ENCODE measurements around the gene CST3. TPM values are rescaled to one million over a fixed set of nuclear protein-coding genes. Genes with fewer than 3 reads are reported as not detected.
"Not testable (repeated sequence)": the region's sequence is repeated elsewhere in the genome, so short reads cannot be mapped to it uniquely, and the experiment has no call there.

Gene CST3
- total RNA-seq, 1 donor from 2014 or later, result 2.5 TPM

- intact Hi-C loops (cut with micrococcal nuclease), result no loop called here
Measured at GRCh38 chr20:23628402-23629016, 9.2 kb downstream of the CST3 start.

- intact Hi-C loops (cut with micrococcal nuclease), result no loop called here
Measured at GRCh38 chr20:23627501-23627900, 10.3 kb downstream of the CST3 start.

- intact Hi-C loops (cut with micrococcal nuclease), result no loop called here
Measured at GRCh38 chr20:23626040-23626620, 11.6 kb downstream of the CST3 start.

- intact Hi-C loops (cut with micrococcal nuclease), result no loop called here
Measured at GRCh38 chr20:23625236-23625964, 12.4 kb downstream of the CST3 start.

- intact Hi-C loops (cut with micrococcal nuclease), result no loop called here
Measured at GRCh38 chr20:23624324-23624691, 13.4 kb downstream of the CST3 start.

GRCh38 chr20:23623666-23624323, 14.0 kb downstream of the CST3 start:
- intact Hi-C loops (cut with micrococcal nuclease), result no loop called here

- intact Hi-C loops (cut with micrococcal nuclease), result no loop called here
Measured at GRCh38 chr20:23622839-23623343, 14.9 kb downstream of the CST3 start.

GRCh38 chr20:23622401-23622800, 15.4 kb downstream of the CST3 start:
- intact Hi-C loops (cut with micrococcal nuclease), result not testable (repeated sequence)

- intact Hi-C loops (cut with micrococcal nuclease), result not testable (repeated sequence)
Measured at GRCh38 chr20:23620670-23621386, 16.9 kb downstream of the CST3 start.

- intact Hi-C loops (cut with micrococcal nuclease), result no loop called here
Measured at GRCh38 chr20:23614163-23614562, 23.6 kb downstream of the CST3 start.

GRCh38 chr20:23613676-23614075, 24.1 kb downstream of the CST3 start:
- intact Hi-C loops (cut with micrococcal nuclease), result no loop called here

GRCh38 chr20:23612396-23612795, 25.4 kb downstream of the CST3 start:
- intact Hi-C loops (cut with micrococcal nuclease), result no loop called here

- intact Hi-C loops (cut with micrococcal nuclease), result no loop called here
Measured at GRCh38 chr20:23609486-23610109, 28.2 kb downstream of the CST3 start.

GRCh38 chr20:23608251-23608846, 29.4 kb downstream of the CST3 start:
- intact Hi-C loops (cut with micrococcal nuclease), result no loop called here

GRCh38 chr20:23607497-23608245, 30.1 kb downstream of the CST3 start:
- intact Hi-C loops (cut with micrococcal nuclease), result no loop called here

- intact Hi-C loops (cut with micrococcal nuclease), result loop anchor here (1.0 kb wide), 2 partner anchors 165 to 256 kb away; partner anchors contain the start of gene NXT1
Measured at GRCh38 chr20:23606652-23607049, 31.1 kb downstream of the CST3 start.

- intact Hi-C loops (cut with micrococcal nuclease), result loop anchor here (1.0 kb wide), 2 partner anchors 165 to 256 kb away; partner anchors contain the start of gene NXT1
Measured at GRCh38 chr20:23605867-23606651, 31.7 kb downstream of the CST3 start, which contains the start of gene CST9. CST9 (minus strand) TSS chr20:23605917; CDS start chr20:23605864, 53 bp downstream.

GRCh38 chr20:23604306-23604705, 33.4 kb downstream of the CST3 start:
- intact Hi-C loops (cut with micrococcal nuclease), result no loop called here

- intact Hi-C loops (cut with micrococcal nuclease), result no loop called here
Measured at GRCh38 chr20:23603321-23603720, 34.4 kb downstream of the CST3 start.

All from T-helper 2 cell treated with Interferon-gamma antibody and Interleukin-4, amounts not matched to agents 100 ng/mL and 5 ng/mL, for 36 hours (primary cell).